GM12892 (cell line): ENCODE measurements around the gene PTPRN2.

Experiments
- DNase-seq: peaks from one replicate; pipeline ENCODE4 v3.0.0; 2011; ENCODE audit not compliant: insufficient read length
- FAIRE-seq: peaks from 2 replicates; lab custom pipeline; 2011; peaks lifted over from hg19 to GRCh38; lab: Jason Lieb, UNC
- POLR2A ChIP-seq: IDR thresholded peaks from 2 replicates; pipeline ENCODE4 v1.6.1; 2011; ENCODE audit warnings: low read depth, low read length, control low read depth
- POLR2AphosphoS5 ChIP-seq: IDR thresholded peaks from 2 replicates; pipeline ENCODE4 v1.6.1; 2011; ENCODE audit warnings: low read depth, low read length, control low read depth
- TAF1 ChIP-seq: IDR thresholded peaks from 2 replicates; pipeline ENCODE4 v1.6.1; 2011; ENCODE audit warnings: low read depth, mild to moderate bottlenecking, control low read depth, low read length, borderline replicate concordance

Gene PTPRN2

GRCh38 chr7:157590526-157590925 is 997.1 kb downstream of the PTPRN2 start:
- DNase-seq, result no peak
- TF ChIP-seq TAF1, result no peak
- FAIRE-seq, result no peak

- TF ChIP-seq TAF1 (no peak), POLR2A (no peak), POLR2AphosphoS5 (no peak)
- FAIRE-seq (no peak), DNase-seq (no peak)
Observed at GRCh38 chr7:157589680-157590079, 997.9 kb downstream of the PTPRN2 start.

GRCh38 chr7:157587805-157588560 is 999.6 kb downstream of the PTPRN2 start:
- TF ChIP-seq POLR2A, result no peak
- no peak for TF ChIP-seq POLR2AphosphoS5
- no peak for TF ChIP-seq TAF1
- DNase-seq, result no peak
- FAIRE-seq, result no peak

- DNase-seq, result no peak
- no peak for FAIRE-seq
Observed at GRCh38 chr7:157587051-157587804, 1000.4 kb downstream of the PTPRN2 start.

GRCh38 chr7:157586426-157586955 is 1001.1 kb downstream of the PTPRN2 start:
- FAIRE-seq (no peak), DNase-seq (no peak)
- TF ChIP-seq TAF1, result no peak
- no peak for TF ChIP-seq POLR2AphosphoS5
- no peak for TF ChIP-seq POLR2A

More at GRCh38 chr7:157587051-157587804, 1000.4 kb downstream of the PTPRN2 start:
- TF ChIP-seq TAF1, result no peak
- no peak for TF ChIP-seq POLR2A
- no peak for TF ChIP-seq POLR2AphosphoS5

- TF ChIP-seq TAF1, result no peak
- TF ChIP-seq POLR2A, result no peak
- no peak for TF ChIP-seq POLR2AphosphoS5
- FAIRE-seq (no peak), DNase-seq (no peak)
Observed at GRCh38 chr7:157585113-157585861, 1002.3 kb downstream of the PTPRN2 start.

- TF ChIP-seq POLR2AphosphoS5 (no peak), TAF1 (no peak), POLR2A (no peak)
- FAIRE-seq, result no peak
- no peak for DNase-seq
Observed at GRCh38 chr7:157584420-157584819, 1003.2 kb downstream of the PTPRN2 start.

- no peak for FAIRE-seq
- TF ChIP-seq TAF1 (no peak), POLR2A (no peak), POLR2AphosphoS5 (no peak)
- no peak for DNase-seq
Observed at GRCh38 chr7:157581740-157582139, 1005.9 kb downstream of the PTPRN2 start.

GRCh38 chr7:157580324-157580723 is 1007.3 kb downstream of the PTPRN2 start:
- no peak for DNase-seq
- TF ChIP-seq POLR2AphosphoS5 (no peak), POLR2A (no peak), TAF1 (no peak)
- FAIRE-seq, result no peak

GRCh38 chr7:157579425-157579824 is 1008.2 kb downstream of the PTPRN2 start:
- TF ChIP-seq POLR2A, result no peak
- no peak for TF ChIP-seq TAF1
- TF ChIP-seq POLR2AphosphoS5, result no peak
- no peak for FAIRE-seq

GRCh38 chr7:157577796-157578339 is 1009.8 kb downstream of the PTPRN2 start:
- no peak for DNase-seq
- no peak for FAIRE-seq
- no peak for TF ChIP-seq TAF1
- no peak for TF ChIP-seq POLR2AphosphoS5
- no peak for TF ChIP-seq POLR2A

More at GRCh38 chr7:157579425-157579824, 1008.2 kb downstream of the PTPRN2 start:
- DNase-seq, result no peak
